Measurements from ENCODE around the gene APRT. TPM values are rescaled to one million over a fixed set of nuclear protein-coding genes. Genes with fewer than 3 reads are reported as not detected.
A peak's percentile ranks its signal among the peaks of the same experiment; 100 is the strongest.

Gene APRT
- total and polyA plus RNA-seq, 9 of the 15 experiments (the other 6 are each of a cell fraction or from before 2014, with no cell fraction given), result 41.7 to 409 (median 146) TPM

GRCh38 chr16:88796278-88796677 is 15.4 kb downstream of the APRT start (continued):
- TF ChIP-seq IRF1 (CRISPR knock-in tag; IDR thresholded peaks at IDR 0.05; ENCODE audit: borderline replicate concordance), result no peak

- H3K4me3 ChIP-seq, result no peak overlapping the region
- WGBS (ENCODE audit: insufficient coverage, low coverage, missing lambda C conversion rate), result 64% methylated on average over 34 of the region's 35 CpGs
- H3K27ac ChIP-seq (ENCODE audit: extremely low read depth, low read depth, low read length), result no peak overlapping the region
- ATAC-seq (no peak), FAIRE-seq (no peak), DNase-seq (ENCODE audit: extremely low read depth in 1 of 4, low spot score in 3 of 4) (no peak)
- no peak overlapping the region for H3K4me2 ChIP-seq (ENCODE audit: insufficient read depth, low read length)
- no peaks in the 10 kb centered on the region for H3K79me2 ChIP-seq (ENCODE audit: control insufficient read depth, insufficient read depth, low read length)
- peak overlapping the region in 1 of 2 experiments; percentile 66; a peak in 2 of 4 replicates for H3K9ac ChIP-seq (ENCODE audit: insufficient read depth in 1 of 2, low read depth in 2 of 2, low read length in 2 of 2)
- peaks cover 11 to 43% of the 10 kb centered on the region in 2 experiments for H3K4me1 ChIP-seq (replicated peaks in 1 of 2; ENCODE audit: control insufficient read depth in 2 of 2, insufficient read depth in 2 of 2, low read length in 2 of 2)
- in situ Hi-C loops (cut with MboI), result no loop called here
- ChIA-PET CTCF (ENCODE audit: low intra/inter-chr PET ratio) (no interaction called here), POLR2A (interaction anchor here (0.6 to 2.9 kb wide), 10 partner anchors 8 to 268 kb away, joined by 3 to 18 read pairs (median 4); partner anchors contain the start of genes APRT and PIEZO1)
- TF ChIP-seq RBFOX2 (IDR thresholded peaks at IDR 0.05; ENCODE audit: low read depth, low read length) (peak; percentile 25; the same call in 1 of the 2 replicates), MECOM (CRISPR knock-in tag; IDR thresholded peaks at IDR 0.05) (no peak), MAX (CRISPR knock-in tag; IDR thresholded peaks at IDR 0.05) (0 out of 2 replicates have a peak, but pooled peaks have one; percentile 5)
- no peak overlapping the region for H2AFZ ChIP-seq (ENCODE audit: low read depth, low read length)
- no peaks in the 10 kb centered on the region; the same call in 2 of the 3 replicates for H3K36me3 ChIP-seq (ENCODE audit: control insufficient read depth, insufficient read depth, low read length)
- no peaks in the 10 kb centered on the region for H4K20me1 ChIP-seq (replicated peaks; ENCODE audit: control insufficient read depth, insufficient read depth, low read length)
- no peaks in the 10 kb centered on the region; the same call in 1 of the 2 replicates for H3K9me3 ChIP-seq (replicated peaks; ENCODE audit: control insufficient read depth, insufficient read depth, low read depth, low read length)
- H3K27me3 ChIP-seq (ENCODE audit: control insufficient read depth in 2 of 2, insufficient read depth in 2 of 2, low read length in 2 of 2), result no peaks in the 10 kb centered on the region
- BruUV-seq (replicated peaks), result no TSS peak
- intact Hi-C loops (cut with micrococcal nuclease), result no loop called here
- H3K9me1 ChIP-seq (ENCODE audit: control insufficient read depth, insufficient read depth, low read length), result no peaks in the 10 kb centered on the region
These were observed 18.3 kb downstream of the APRT start for GRCh38 chr16:88793251-88793954.
